Diencephalon (tissue), 1 donor: ENCODE results near the gene PFDN4. TPM values are rescaled to one million over a fixed set of nuclear protein-coding genes. Genes with fewer than 3 reads are reported as not detected.

Experiments
- total RNA-seq: library from RNA; depleted of rRNA; stranded (reverse); fragments of >200 nt; gene quantifications from one replicate; pipeline ENCODE4 v1.2.3, GENCODE V29; 2014

Gene PFDN4
- 167 TPM for total RNA-seq

DNA sequence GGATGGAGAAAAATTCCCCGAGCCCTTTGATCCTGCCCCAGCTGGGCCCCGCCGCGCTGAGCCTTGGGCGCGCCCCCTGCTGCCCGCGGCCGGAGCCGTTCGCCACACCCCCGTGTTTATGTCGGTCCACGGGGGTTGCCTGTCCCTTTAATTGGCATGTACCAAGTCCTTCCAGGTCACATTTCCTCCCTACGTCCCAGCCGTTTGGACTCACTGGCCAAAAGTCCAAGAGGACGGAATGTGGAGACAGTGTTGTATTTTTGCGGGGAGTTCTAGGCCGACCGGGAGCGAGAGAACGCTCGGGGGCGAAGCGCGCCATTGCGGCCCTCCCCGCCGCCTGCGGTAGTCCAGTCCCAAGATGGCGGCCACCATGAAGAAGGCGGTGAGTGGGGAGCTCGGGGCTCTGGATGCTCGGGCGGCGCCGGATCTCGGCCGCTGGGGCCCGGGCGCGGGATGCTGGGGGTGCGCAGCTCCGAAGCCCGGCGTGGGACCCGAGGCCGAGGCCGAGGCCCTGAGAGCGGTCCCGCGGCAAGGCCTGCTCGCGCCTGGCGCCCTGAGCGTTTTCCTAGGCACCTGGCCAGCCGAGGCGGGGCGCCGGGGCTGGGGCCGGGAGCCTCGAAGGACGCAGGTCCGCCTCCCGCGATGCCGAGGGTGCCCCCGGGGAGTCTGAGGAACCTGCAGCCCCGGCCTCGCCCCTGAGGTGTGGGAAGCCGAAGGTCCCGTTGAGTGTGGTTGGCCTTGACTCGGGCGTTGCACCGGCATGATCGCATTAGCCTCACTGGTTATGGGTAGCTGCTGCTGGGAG is at the start of gene PFDN4:
TSS of gene PFDN4 (plus strand) at position 345 of the 805 bp plus-strand sequence. CDS start at position 359, 14 bp downstream.

DNA sequence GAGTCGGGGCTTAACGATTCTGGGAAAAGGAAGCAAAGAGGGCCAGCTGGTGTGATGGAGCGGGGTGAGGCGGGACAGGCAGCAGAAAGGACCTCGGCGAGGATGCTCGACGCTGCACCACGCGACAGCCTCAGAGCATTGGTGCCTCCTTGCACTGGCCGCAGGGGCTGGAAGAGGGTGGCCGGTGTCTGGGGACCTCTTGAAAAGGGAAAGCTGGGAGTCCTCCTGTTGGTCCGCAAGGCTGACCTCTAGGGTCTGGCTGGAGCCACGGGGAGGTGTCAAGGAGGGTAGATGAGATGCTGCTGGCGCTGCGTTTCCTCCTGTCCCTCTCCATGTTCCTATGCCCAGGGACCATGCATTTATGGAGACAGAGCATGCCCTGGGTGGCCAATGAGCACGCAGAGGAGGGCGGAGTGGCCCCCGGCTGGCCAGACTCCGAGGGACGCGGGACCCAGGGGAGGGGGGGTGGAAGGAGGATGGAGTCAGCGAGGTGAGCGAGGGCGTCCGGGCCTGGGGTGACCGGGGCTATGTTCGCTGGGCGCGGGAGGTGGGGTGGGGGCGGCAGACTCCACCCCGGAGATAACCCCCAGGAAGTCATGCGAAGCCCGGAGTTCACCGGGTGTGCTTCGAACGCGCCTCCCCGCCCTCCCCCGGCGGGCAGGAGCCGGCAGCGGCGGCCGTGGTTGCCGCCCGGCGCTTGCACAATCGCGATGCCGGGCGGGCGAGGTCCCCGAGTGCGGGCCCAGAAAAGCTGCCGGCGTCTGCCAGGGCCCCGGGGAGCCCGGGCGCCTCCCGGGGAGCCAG is 34.0 kb upstream of the PFDN4 start, which contains the start of gene CYP24A1:
TSS of gene CYP24A1 (minus strand) at position 334 of the 804 bp plus-strand sequence. CDS start 407 bp downstream, outside the sequence.

Other genes starting within 250 kb of the PFDN4 start
- 11.8 TPM for gene BCAS1, start 137.5 kb upstream of the PFDN4 start, total RNA-seq
- gene CYP24A1, start 34.1 kb upstream of the PFDN4 start, total RNA-seq = 1.2 TPM